T-helper 1 cell (primary cell): ENCODE data around the gene WDR27.
"Not testable (repeated sequence)": the region's sequence is repeated elsewhere in the genome, so short reads cannot be mapped to it uniquely, and the experiment has no call there.

Source experiments
- DNase-seq, 5 donors: peaks; one replicate each; pipeline ENCODE4 v3.0.0-alpha.2; 2012 to 2020

WDR27 gene

GRCh38 chr6:169709293-169709692 is 7.5 kb upstream of the WDR27 start:
- DNase-seq, result no peak

- no peak for DNase-seq
These were observed 5.9 kb upstream of the WDR27 start for GRCh38 chr6:169707772-169708171.

GRCh38 chr6:169702840-169703246 is 1.0 kb upstream of the WDR27 start:
- no peak for DNase-seq

GRCh38 chr6:169701311-169701953 is 397 bp downstream of the WDR27 start:
- no peak for DNase-seq

GRCh38 chr6:169700296-169700695 is 1.5 kb downstream of the WDR27 start:
- DNase-seq, result no peak

- DNase-seq, result not testable (repeated sequence)
These were observed 4.7 kb downstream of the WDR27 start for GRCh38 chr6:169697115-169697514.

- DNase-seq, result no peak
These were observed 6.7 kb downstream of the WDR27 start for GRCh38 chr6:169695131-169695530.

- DNase-seq, result no peak
These were observed 9.3 kb downstream of the WDR27 start for GRCh38 chr6:169692516-169692915.

- no peak for DNase-seq
These were observed 10.6 kb downstream of the WDR27 start for GRCh38 chr6:169691260-169691659.

GRCh38 chr6:169689287-169689686 is 12.5 kb downstream of the WDR27 start:
- DNase-seq, result no peak

GRCh38 chr6:169685860-169686259 is 16.0 kb downstream of the WDR27 start:
- no peak for DNase-seq

GRCh38 chr6:169684056-169684455 is 17.8 kb downstream of the WDR27 start:
- DNase-seq, result no peak

- DNase-seq, result no peak
These were observed 23.5 kb downstream of the WDR27 start for GRCh38 chr6:169678342-169678741.

- DNase-seq, result no peak
These were observed 24.7 kb downstream of the WDR27 start for GRCh38 chr6:169677096-169677495.

- no peak for DNase-seq
These were observed 26.8 kb downstream of the WDR27 start for GRCh38 chr6:169675011-169675410.

GRCh38 chr6:169671563-169671962 is 30.3 kb downstream of the WDR27 start:
- no peak for DNase-seq

GRCh38 chr6:169669889-169670288 is 31.9 kb downstream of the WDR27 start:
- DNase-seq, result no peak

GRCh38 chr6:169669147-169669546 is 32.7 kb downstream of the WDR27 start:
- DNase-seq, result no peak

- no peak for DNase-seq
These were observed 33.5 kb downstream of the WDR27 start for GRCh38 chr6:169668203-169668847.

- no peak for DNase-seq
These were observed 34.1 kb downstream of the WDR27 start for GRCh38 chr6:169667716-169668115.

- no peak for DNase-seq
These were observed 35.4 kb downstream of the WDR27 start for GRCh38 chr6:169666441-169666840.

GRCh38 chr6:169665289-169665688 is 36.5 kb downstream of the WDR27 start:
- no peak for DNase-seq

GRCh38 chr6:169664227-169664626 is 37.6 kb downstream of the WDR27 start:
- no peak for DNase-seq

GRCh38 chr6:169663468-169663867 is 38.4 kb downstream of the WDR27 start:
- no peak for DNase-seq

- no peak for DNase-seq
These were observed 40.5 kb downstream of the WDR27 start for GRCh38 chr6:169661391-169661756.
